SK-MEL-5 (cell line): ENCODE results near the gene SMAD1. TPM values are rescaled to one million over a fixed set of nuclear protein-coding genes. Genes with fewer than 3 reads are reported as not detected.
A peak's percentile ranks its signal among the peaks of the same experiment; 100 is the strongest.

Experiments used
- DNase-seq: peaks from one replicate; pipeline ENCODE4 v3.0.0-alpha.2; 2016; ENCODE audit warnings: low read depth, low spot score
- in situ Hi-C: cut with HindIII; loops from 2 replicates; pipeline ENCODE4 v1.10.0; 2016; ENCODE audit warnings: low sequenced_read_pairs, high pct_unique_total_duplicates, low pct_unique_long_range_greater_than_20kb
- total RNA-seq: library from RNA; depleted of rRNA; stranded (reverse); fragments of >200 nt; shearing (Covaris generic); gene quantifications from 2 replicates; pipeline ENCODE4 v1.2.3, GENCODE V29; 2014

The SMAD1 gene
- total RNA-seq, 1 experiment from 2014 or later = 8.8 TPM

GRCh38 chr4:145538596-145538995 is 56.9 kb downstream of the SMAD1 start:
- in situ Hi-C loops = no loop called here

DNA sequence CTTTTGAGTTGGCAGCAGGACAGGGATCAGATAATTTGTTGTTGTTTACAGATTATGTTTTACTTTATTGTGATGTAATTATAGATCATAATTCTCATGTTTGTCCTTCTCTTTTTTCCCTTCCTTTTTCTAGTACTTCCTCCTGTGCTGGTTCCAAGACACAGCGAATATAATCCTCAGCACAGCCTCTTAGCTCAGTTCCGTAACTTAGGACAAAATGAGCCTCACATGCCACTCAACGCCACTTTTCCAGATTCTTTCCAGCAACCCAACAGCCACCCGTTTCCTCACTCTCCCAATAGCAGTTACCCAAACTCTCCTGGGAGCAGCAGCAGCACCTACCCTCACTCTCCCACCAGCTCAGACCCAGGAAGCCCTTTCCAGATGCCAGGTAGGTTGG is 58.0 kb downstream of the SMAD1 start:
- no peak for DNase-seq
- in situ Hi-C loops = no loop called here

More at GRCh38 chr4:145538596-145538995, 56.9 kb downstream of the SMAD1 start:
- no peak for DNase-seq

DNA sequence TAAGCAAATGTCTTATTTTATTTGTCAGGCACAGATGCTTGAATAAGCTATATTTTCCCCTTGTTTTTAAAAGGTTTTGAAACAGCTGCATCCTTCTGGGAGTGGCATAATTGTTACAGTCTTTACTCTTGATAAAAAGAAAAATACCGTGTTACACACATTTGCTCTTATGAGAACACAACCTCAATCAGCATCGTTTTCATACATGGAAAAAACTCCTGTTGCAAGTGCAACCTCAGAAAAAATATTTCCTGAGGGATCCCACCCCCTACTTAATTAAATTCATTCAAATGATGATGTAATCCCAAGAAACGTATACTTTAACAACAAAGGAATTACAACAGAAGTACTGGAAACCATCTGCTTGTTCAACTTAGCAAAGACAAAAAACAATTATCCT is 58.6 kb downstream of the SMAD1 start:
- no peak for DNase-seq
- in situ Hi-C loops = no loop called here

- in situ Hi-C loops = no loop called here
- DNase-seq = no peak
These were observed 59.7 kb downstream of the SMAD1 start for GRCh38 chr4:145541346-145541745.

GRCh38 chr4:145545031-145545430 is 63.4 kb downstream of the SMAD1 start:
- in situ Hi-C loops = no loop called here
- DNase-seq = no peak

GRCh38 chr4:145545538-145546174 is 64.0 kb downstream of the SMAD1 start:
- in situ Hi-C loops = no loop called here
- no peak for DNase-seq

- in situ Hi-C loops = no loop called here
- peak; percentile 2 for DNase-seq
These were observed 64.7 kb downstream of the SMAD1 start for GRCh38 chr4:145546175-145546915.

DNA sequence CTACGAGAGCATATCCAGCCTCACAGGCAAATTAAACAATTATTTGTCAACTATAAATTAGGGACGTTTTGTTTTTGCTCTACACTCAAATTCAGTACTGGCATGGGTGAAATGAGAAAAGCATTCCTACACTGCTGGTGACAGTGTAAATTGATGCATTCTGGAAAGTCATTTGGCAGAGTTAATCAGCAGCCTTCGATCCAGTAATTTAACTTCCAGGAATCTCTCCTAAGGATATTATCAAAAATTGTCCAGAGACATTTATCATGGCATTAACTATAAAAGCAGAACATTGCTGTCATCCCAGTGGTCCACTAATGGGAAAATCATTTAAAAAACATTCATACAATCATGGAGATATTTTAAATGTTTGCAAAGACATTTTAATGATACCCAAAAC is 70.0 kb downstream of the SMAD1 start:
- in situ Hi-C loops = no loop called here

DNA sequence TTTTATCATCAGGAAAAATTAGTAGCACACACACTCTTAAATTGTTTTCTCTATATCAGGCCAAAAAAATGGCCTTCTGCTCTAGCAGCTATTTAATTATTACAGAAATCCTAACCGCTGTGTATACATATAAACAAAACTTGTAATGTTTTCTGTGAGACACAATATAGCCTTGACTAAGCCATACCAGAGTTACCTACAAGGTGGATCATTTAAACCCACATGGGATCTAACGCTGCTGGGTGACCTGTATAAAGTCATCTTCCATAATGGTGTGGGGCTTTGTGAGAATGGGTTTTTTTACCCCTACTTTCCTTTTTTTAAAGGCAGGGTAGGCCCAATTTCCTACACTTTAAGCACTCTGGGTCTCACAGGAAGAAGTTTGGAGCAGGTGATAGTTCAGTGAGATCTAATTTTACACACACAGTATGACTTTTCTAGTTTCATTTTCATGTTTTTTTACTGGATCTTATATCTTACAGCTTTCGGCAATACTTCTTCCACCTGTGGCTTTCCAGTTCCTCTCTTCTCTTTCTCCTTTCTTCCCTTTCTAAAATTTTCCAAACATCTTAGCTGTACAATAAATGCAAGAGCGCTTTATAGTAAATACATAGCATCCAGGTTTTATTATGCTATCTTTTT is 70.6 kb downstream of the SMAD1 start:
- in situ Hi-C loops = no loop called here
- no peak for DNase-seq

More for the DNA sequence above, 70.0 kb downstream of the SMAD1 start:
- no peak for DNase-seq

DNA sequence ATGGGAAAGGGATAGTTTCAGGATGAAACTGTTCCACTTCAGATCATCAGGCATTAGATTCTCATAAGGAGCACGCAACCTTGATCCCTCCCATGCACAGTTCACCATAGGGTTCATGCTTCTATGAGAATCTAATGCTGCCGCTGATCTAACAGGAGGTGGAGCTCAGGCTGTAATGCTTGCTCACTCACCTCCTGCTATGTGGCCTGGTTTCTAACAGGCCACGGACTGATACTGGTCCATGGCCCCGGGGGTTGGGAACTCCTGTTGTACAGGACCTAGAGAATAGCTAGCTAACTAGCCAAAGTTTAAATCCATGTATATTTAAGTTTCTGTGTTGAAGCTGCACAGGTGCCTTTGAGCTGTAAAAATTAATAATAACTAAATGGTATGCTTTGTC is 71.7 kb downstream of the SMAD1 start:
- DNase-seq = no peak
- in situ Hi-C loops = no loop called here

DNA sequence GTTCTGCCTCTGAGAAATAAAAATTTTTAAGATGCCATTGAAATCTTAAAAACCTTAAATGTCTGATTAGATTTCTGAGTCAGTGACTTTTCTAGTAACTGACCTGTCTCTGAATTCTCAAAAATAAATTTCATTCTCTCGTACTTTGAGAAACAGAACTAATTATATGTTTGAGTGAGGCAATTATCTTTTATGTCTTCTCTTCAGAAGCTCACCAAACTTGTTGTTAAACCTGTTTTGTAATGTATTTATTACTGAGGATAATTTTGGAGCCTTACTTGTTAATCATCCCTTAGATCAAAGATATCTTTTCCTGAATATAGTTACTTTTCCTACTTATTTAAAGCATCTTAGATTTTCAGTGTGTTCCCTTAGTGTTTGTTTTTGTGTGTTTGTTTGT is 73.0 kb downstream of the SMAD1 start:
- no peak for DNase-seq
- in situ Hi-C loops = no loop called here

GRCh38 chr4:145557720-145558119 is 76.1 kb downstream of the SMAD1 start:
- in situ Hi-C loops = no loop called here

DNA sequence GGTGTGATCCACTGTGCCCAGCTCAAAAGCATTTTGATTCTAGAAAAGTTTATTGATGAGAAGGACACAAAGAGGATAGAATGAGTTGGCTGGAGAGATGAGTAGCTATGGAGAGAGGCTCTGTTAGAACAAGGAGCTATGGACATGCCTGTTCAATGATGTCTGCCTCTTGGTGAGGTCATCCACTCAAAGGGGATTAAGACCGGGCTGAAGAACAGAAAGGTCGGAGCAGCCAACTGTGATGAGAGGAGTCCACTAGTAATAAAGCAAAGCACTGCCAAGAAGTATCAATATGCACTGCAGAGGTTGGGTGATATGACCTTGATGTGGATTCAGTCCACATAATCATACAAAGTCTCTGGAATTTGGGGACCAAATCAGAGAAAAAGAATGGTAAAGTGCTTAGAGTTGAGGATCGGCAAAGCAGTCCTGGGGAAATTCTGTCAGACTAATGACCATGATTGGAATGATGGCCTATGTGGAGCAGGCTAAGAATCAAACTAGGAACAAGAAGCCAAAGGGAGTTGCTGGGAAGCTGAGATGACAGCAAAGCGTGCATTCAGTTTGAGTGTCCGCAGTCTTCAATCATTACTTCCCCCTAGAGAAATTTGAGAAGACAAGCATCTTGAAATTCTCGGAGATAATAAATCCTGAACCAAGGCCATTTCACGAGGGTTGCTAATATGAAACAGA is 81.8 kb downstream of the SMAD1 start:
- in situ Hi-C loops = no loop called here
- DNase-seq = no peak

More at GRCh38 chr4:145557720-145558119, 76.1 kb downstream of the SMAD1 start:
- peak; percentile 75 for DNase-seq

DNA sequence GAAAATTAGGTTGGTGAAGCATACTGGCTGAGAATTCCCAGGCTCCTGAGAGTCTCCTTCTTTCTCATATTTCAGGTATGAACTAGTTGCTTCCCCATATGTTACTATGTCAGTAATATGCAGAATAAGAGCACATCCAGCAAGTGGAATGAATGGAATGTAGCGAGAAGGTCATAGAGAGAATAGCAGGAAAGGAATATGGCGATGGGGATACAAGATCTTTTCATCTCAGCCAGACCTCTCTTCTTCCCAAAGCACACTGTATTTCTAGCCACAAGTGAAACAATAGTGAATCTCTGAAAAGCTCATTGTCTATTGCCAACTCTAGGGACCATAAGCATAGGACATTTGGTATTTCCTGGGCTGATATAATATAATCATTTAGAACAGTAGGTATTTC is 82.9 kb downstream of the SMAD1 start:
- in situ Hi-C loops = no loop called here
- DNase-seq = peak; percentile 19

GRCh38 chr4:145565328-145565727 is 83.7 kb downstream of the SMAD1 start:
- in situ Hi-C loops = no loop called here

DNA sequence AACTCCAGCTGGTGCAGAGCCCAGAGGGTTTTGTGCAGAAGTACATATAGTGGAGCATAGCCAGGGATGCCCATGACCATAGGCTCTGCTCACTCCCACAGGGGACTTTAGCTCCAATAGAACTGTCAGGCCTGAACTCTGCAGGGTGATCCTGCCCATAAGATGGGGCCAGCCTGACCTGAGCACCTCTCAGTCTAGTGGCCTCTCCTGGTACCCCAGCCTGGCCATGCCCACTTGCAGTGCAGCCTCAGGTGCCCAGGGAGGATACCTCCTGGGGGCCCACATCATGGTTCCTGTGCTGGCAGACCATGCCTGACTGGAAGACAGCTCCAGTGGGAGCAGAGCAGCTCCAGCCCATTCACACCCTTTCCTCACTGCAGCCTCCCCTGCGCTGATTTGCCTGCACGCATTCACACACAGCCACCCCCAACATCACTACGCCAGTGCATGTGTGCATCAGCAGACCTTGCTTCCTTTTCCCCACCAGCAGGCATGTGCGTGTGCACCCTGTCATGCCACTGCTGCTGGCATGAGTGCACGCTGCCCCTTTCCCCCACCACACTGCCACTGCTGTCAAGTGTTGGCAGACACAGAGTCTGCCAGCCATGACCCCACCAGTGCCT is 84.5 kb downstream of the SMAD1 start:
- in situ Hi-C loops = no loop called here

More at GRCh38 chr4:145565328-145565727, 83.7 kb downstream of the SMAD1 start:
- no peak for DNase-seq

GRCh38 chr4:145566768-145567167 is 85.1 kb downstream of the SMAD1 start:
- in situ Hi-C loops = no loop called here
- DNase-seq = no peak

More for the DNA sequence above, 84.5 kb downstream of the SMAD1 start:
- DNase-seq = no peak

DNA sequence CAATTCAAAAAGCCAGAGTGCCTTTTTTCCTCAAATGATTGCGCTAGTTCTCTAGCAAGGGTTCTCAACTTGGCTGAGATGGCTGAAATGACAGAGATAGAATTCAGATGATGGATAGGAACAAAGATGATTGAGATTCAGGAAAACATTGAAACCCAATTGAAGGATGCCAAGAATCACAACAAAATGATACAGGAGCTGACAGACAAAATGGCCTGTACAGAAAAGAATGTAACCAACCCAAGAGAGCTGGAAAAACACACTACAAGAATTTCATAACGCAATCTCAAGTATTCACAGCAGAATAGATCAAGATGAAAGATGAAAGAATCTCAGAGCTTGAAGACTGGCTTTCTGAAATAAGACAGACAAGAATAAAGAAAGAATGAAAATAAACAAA is 85.9 kb downstream of the SMAD1 start:
- no peak for DNase-seq
- in situ Hi-C loops = no loop called here
